Esophagus squamous epithelium (tissue), 4 donors: ENCODE measurements around the gene TCF12.

Experiments used
- CTCF ChIP-seq, 6 experiments: fragments of 450-650 bp in 4 of 6; fragments of 200-600 bp in 2 of 6; sonication (generic) in 2 of 6; IDR thresholded peaks; one replicate each; pipeline ENCODE4 v1.5.1; 2016 to 2019; ENCODE audit warnings: antibody characterized with exemption in 6 of 6, mild to moderate bottlenecking in 4 of 6, moderate library complexity in 4 of 6
- POLR2A ChIP-seq, 4 donors: fragments of 450-650 bp; IDR thresholded peaks; one replicate each; pipeline ENCODE4 v1.6.1; 2017; ENCODE audit warnings: antibody characterized with exemption in 4 of 4, mild to moderate bottlenecking in 4 of 4, moderate library complexity in 3 of 4

DNA sequence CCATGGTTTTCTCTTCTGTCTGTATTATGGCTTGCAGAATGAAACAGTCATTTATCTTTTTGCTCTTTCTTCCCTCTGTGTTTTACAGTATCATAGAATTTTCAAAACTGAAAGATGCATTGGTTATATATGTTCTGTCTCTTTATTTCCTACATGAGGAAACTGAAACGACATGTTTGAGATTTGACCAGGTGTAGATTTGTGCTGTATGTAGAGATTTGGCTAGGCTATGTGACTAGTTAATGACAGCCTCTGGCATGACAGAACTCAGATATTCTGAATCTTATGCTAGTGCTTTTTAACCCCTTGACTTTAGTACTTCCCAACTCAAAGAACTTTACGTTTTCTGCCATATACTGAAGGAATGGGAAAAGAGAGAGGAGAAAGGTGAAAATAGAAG, 151.0 kb downstream of the TCF12 start:
- no peak for TF ChIP-seq CTCF (IDR thresholded peaks at IDR 0.05)
- no peak for TF ChIP-seq POLR2A (IDR thresholded peaks at IDR 0.05)
